SK-N-SH (cell line): ENCODE data around the gene KLF13. TPM values are rescaled to one million over a fixed set of nuclear protein-coding genes. Genes with fewer than 3 reads are reported as not detected.
A peak's percentile ranks its signal among the peaks of the same experiment; 100 is the strongest.

Source experiments
- CTCF ChIA-PET: fragments of 300-600, 350-600 bp; formaldehyde crosslinking; extraction: SDS; loops from one replicate; lab custom pipeline; 2021; lab: Yijun Ruan, JAX
- POLR2A ChIA-PET: fragments of 350-600 bp; sonication (Branson Sonifier 250); formaldehyde crosslinking; extraction: SDS; loops from one replicate; lab custom pipeline; 2020; ENCODE audit warnings: antibody characterized with exemption, inconsistent platforms; lab: Yijun Ruan, JAX
- DNase-seq: peaks from one replicate; pipeline ENCODE4 v3.0.0; 2012
- H2AFZ ChIP-seq: fragments of 200-600 bp; sonication (generic); 2 replicates; pipeline ENCODE4 v1.8.1; 2016; ENCODE audit warnings: antibody characterized with exemption, mild to moderate bottlenecking, low read depth
- H3F3A ChIP-seq: fragments of 200-600 bp; sonication (generic); replicated peaks from 2 replicates; pipeline ENCODE3; 2016; ENCODE audit warnings: antibody characterized with exemption, mild to moderate bottlenecking; ENCODE audit not compliant: insufficient read depth
- H3K27ac ChIP-seq, 2 experiments: fragments of 200-500 bp in 1 of 2; fragments of 200-600 bp in 1 of 2; sonication (Bioruptor generic) in 1 of 2; sonication (generic), shearing (Covaris generic) in 1 of 2; 2 replicates each; pipeline versions ENCODE4 v1.5.1 to v1.6.1; 2014 to 2016; ENCODE audit warnings: low read depth in 2 of 2, inconsistent platforms in 1 of 2, low read length in 1 of 2, mild to moderate bottlenecking in 1 of 2, mixed read lengths in 1 of 2
- H3K27me3 ChIP-seq: fragments of 200-600 bp; sonication (generic), shearing (Covaris generic); 2 replicates; pipeline ENCODE4 v1.6.1; 2016; ENCODE audit warnings: mixed run types; ENCODE audit not compliant: insufficient read depth
- H3K36me3 ChIP-seq, 2 experiments: fragments of 200-500 bp in 1 of 2; fragments of 200-600 bp in 1 of 2; sonication (Bioruptor generic) in 1 of 2; sonication (generic) in 1 of 2; replicated peaks in 1 of 2; 2 replicates each; pipeline versions ENCODE3 to v1.5.1; 2014 to 2016; ENCODE audit warnings: low read length in 1 of 2, mild to moderate bottlenecking in 1 of 2; ENCODE audit not compliant: insufficient read depth in 2 of 2, control insufficient read depth in 1 of 2
- H3K4me1 ChIP-seq, 2 experiments: fragments of 200-500 bp in 1 of 2; fragments of 200-600 bp in 1 of 2; sonication (Bioruptor generic) in 1 of 2; sonication (generic), shearing (Covaris generic) in 1 of 2; 2 replicates each; pipeline versions ENCODE4 v1.5.1 to v1.6.1; 2014 to 2016; ENCODE audit warnings: low read depth in 1 of 2, low read length in 1 of 2, mixed run types in 1 of 2; ENCODE audit not compliant: insufficient read depth in 2 of 2, control insufficient read depth in 1 of 2
- H3K4me2 ChIP-seq: fragments of 200-600 bp; sonication (generic), shearing (Covaris generic); 2 replicates; pipeline ENCODE4 v1.6.1; 2017; ENCODE audit warnings: mixed run types
- H3K4me3 ChIP-seq, 2 experiments: fragments of 200-500 bp in 1 of 2; fragments of 200-600 bp in 1 of 2; sonication (Bioruptor generic) in 1 of 2; sonication (generic), shearing (Covaris generic) in 1 of 2; 2 replicates each; pipeline versions ENCODE4 v1.5.1 to v1.8.1; 2014 to 2016; ENCODE audit warnings: low read depth in 2 of 2, inconsistent platforms in 1 of 2, low read length in 1 of 2, mild to moderate bottlenecking in 1 of 2, mixed read lengths in 1 of 2, moderate library complexity in 1 of 2
- H3K79me2 ChIP-seq: fragments of 200-600 bp; sonication (generic); 2 replicates; pipeline ENCODE4 v1.8.1; 2017; ENCODE audit warnings: mild to moderate bottlenecking; ENCODE audit not compliant: insufficient read depth
- H3K9ac ChIP-seq: fragments of 200-600 bp; sonication (generic); 2 replicates; pipeline ENCODE4 v1.6.1; 2017; ENCODE audit warnings: mixed run types
- H3K9me2 ChIP-seq: fragments of 200-600 bp; sonication (generic); 2 replicates; pipeline ENCODE4 v1.6.1; 2017; ENCODE audit warnings: mixed run types
- H3K9me3 ChIP-seq: fragments of 200-600 bp; sonication (generic); 2 replicates; pipeline ENCODE4 v1.6.1; 2017; ENCODE audit warnings: mixed run types, mild to moderate bottlenecking, moderate library complexity
- H4K20me1 ChIP-seq: fragments of 200-600 bp; sonication (generic); 2 replicates; pipeline ENCODE4 v1.6.1; 2017; ENCODE audit warnings: mild to moderate bottlenecking, mixed run types; ENCODE audit not compliant: insufficient read depth
- ELF1 ChIP-seq: IDR thresholded peaks from 2 replicates; pipeline ENCODE4 v1.4.0; 2012
- EP300 ChIP-seq, 2 experiments: IDR thresholded peaks; 2 replicates each; pipeline versions ENCODE4 v1.4.0 to v1.6.1; 2012; ENCODE audit warnings: borderline replicate concordance in 1 of 2, low read depth in 1 of 2, low read length in 1 of 2
- EZH2phosphoT487 ChIP-seq: fragments of 200-600 bp; sonication (generic); IDR thresholded peaks from 2 replicates; pipeline ENCODE4 v1.6.1; 2017; ENCODE audit warnings: low read depth, mixed run types, mild to moderate bottlenecking, antibody characterized with exemption, moderate library complexity, borderline replicate concordance
- GATA2 ChIP-seq: sonication (generic); formaldehyde crosslinking; IDR thresholded peaks from 2 replicates; pipeline ENCODE4 v1.5.0; 2020; ENCODE audit warnings: mild to moderate bottlenecking, missing genetic modification reagents
- JUND ChIP-seq: IDR thresholded peaks from 2 replicates; pipeline ENCODE4 v1.4.0; 2012
- MEF2A ChIP-seq: IDR thresholded peaks from 2 replicates; pipeline ENCODE4 v1.4.0; 2012; ENCODE audit warnings: low read depth, borderline replicate concordance
- NRF1 ChIP-seq: IDR thresholded peaks from 2 replicates; pipeline ENCODE4 v1.6.1; 2012; ENCODE audit warnings: low read depth, mild to moderate bottlenecking, low read length
- POLR2AphosphoS5 ChIP-seq: IDR thresholded peaks from 2 replicates; pipeline ENCODE4 v1.6.1; 2012; ENCODE audit warnings: low read depth, low read length
- RCOR1 ChIP-seq: fragments of 150-350 bp; IDR thresholded peaks from 2 replicates; pipeline ENCODE4 v1.6.1; 2017; ENCODE audit warnings: antibody characterized with exemption, low read length
- SIN3A ChIP-seq: IDR thresholded peaks from 2 replicates; pipeline ENCODE4 v1.6.1; 2012; ENCODE audit warnings: low read depth, mild to moderate bottlenecking, low read length, moderate library complexity, borderline replicate concordance
- SMC3 ChIP-seq: IDR thresholded peaks from 2 replicates; pipeline ENCODE4 v1.6.1; 2012; ENCODE audit warnings: low read depth, low read length, improper control_type of control experiment
- TEAD4 ChIP-seq: IDR thresholded peaks from 2 replicates; pipeline ENCODE4 v1.4.0; 2012; ENCODE audit warnings: mild to moderate bottlenecking, borderline replicate concordance; ENCODE audit not compliant: insufficient read depth
- WGBS: methylation state at CpG from one replicate; pipeline ENCODE4 v1.1.6; 2017; ENCODE audit warnings: low lambda C conversion rate; 5-methylcytosine and 5-hydroxymethylcytosine counted together
- polyA plus RNA-seq, 3 experiments: library from polyadenylated mRNA; depleted of rRNA; stranded (reverse); fragments of >200 nt; gene quantifications; 2 replicates each; pipeline ENCODE4 v1.2.3, GENCODE V29; 2012
- TF ChIP-seq, protein P1 (sequence below): IDR thresholded peaks from 2 replicates; pipeline ENCODE4 v1.6.1; 2012; ENCODE audit warnings: mild to moderate bottlenecking, low read depth, low read length, moderate library complexity
- TF ChIP-seq, protein P2 (sequence below): IDR thresholded peaks from 2 replicates; pipeline ENCODE4; 2012
- TF ChIP-seq, protein P3 (sequence below): IDR thresholded peaks from 2 replicates; pipeline ENCODE4 v1.4.0; 2012; ENCODE audit warnings: low read depth, borderline replicate concordance
- TF ChIP-seq, protein P4 (sequence below): fragments of 200-600 bp; sonication (generic); IDR thresholded peaks from 2 replicates; pipeline ENCODE4 v1.6.1; 2017; ENCODE audit warnings: antibody characterized with exemption, mild to moderate bottlenecking, moderate library complexity

KLF13 gene
- polyA plus RNA-seq, 1 of the 3 experiments (the other 2 are of a cell fraction), result 7.1 TPM

GRCh38 chr15:31337352-31338031, 10.9 kb downstream of the KLF13 start:
- H3K9me3 ChIP-seq, result no peaks in the 10 kb centered on the region
- TF ChIP-seq EZH2phosphoT487, result no peak
- TF ChIP-seq, protein P1, sequence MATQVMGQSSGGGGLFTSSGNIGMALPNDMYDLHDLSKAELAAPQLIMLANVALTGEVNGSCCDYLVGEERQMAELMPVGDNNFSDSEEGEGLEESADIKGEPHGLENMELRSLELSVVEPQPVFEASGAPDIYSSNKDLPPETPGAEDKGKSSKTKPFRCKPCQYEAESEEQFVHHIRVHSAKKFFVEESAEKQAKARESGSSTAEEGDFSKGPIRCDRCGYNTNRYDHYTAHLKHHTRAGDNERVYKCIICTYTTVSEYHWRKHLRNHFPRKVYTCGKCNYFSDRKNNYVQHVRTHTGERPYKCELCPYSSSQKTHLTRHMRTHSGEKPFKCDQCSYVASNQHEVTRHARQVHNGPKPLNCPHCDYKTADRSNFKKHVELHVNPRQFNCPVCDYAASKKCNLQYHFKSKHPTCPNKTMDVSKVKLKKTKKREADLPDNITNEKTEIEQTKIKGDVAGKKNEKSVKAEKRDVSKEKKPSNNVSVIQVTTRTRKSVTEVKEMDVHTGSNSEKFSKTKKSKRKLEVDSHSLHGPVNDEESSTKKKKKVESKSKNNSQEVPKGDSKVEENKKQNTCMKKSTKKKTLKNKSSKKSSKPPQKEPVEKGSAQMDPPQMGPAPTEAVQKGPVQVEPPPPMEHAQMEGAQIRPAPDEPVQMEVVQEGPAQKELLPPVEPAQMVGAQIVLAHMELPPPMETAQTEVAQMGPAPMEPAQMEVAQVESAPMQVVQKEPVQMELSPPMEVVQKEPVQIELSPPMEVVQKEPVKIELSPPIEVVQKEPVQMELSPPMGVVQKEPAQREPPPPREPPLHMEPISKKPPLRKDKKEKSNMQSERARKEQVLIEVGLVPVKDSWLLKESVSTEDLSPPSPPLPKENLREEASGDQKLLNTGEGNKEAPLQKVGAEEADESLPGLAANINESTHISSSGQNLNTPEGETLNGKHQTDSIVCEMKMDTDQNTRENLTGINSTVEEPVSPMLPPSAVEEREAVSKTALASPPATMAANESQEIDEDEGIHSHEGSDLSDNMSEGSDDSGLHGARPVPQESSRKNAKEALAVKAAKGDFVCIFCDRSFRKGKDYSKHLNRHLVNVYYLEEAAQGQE, result no peak
- no peak for TF ChIP-seq GATA2 (CRISPR knock-in tag)
- WGBS, result 93% methylated on average over 12 of the region's 12 CpGs
- no peak overlapping the region for H3K9ac ChIP-seq
- H3K4me2 ChIP-seq, result no peak overlapping the region
- peaks cover 96% of the 10 kb centered on the region for H4K20me1 ChIP-seq
- CTCF ChIA-PET, result no interaction called here
- H3K27me3 ChIP-seq, result no peaks in the 10 kb centered on the region
- no peaks in the 10 kb centered on the region for H3K9me2 ChIP-seq
- H3K4me1 ChIP-seq, result peaks cover 16 to 78% of the 10 kb centered on the region in 2 experiments; a peak in 3 of 4 replicates
- peak overlapping the region in 1 of 2 experiments; percentile 95; a peak in 2 of 4 replicates for H3K27ac ChIP-seq
- no peak overlapping the region for H2AFZ ChIP-seq
- POLR2A ChIA-PET, result no interaction called here
- DNase-seq, result no peak
- peaks cover 76% of the 10 kb centered on the region for H3K79me2 ChIP-seq
- peaks cover 6% of the 10 kb centered on the region for H3F3A ChIP-seq
- no peaks in the 10 kb centered on the region for H3K36me3 ChIP-seq
- no peak overlapping the region for H3K4me3 ChIP-seq

GRCh38 chr15:31338318-31338878, 11.8 kb downstream of the KLF13 start:
- Histone ChIP-seq H2AFZ (no peak overlapping the region), H4K20me1 (peaks cover 96% of the 10 kb centered on the region)
- TF ChIP-seq RCOR1 (no peak), EP300 (IDR thresholded peaks at IDR 0.05; ENCODE audit: borderline replicate concordance in 1 of 2, low read depth in 1 of 2, low read length in 1 of 2) (no peak), ELF1 (no peak), POLR2AphosphoS5 (no peak), SMC3 (no peak), MEF2A (no peak), SIN3A (no peak), TEAD4 (no peak), EZH2phosphoT487 (no peak), JUND (no peak), NRF1 (no peak)
- TF ChIP-seq, protein P2, sequence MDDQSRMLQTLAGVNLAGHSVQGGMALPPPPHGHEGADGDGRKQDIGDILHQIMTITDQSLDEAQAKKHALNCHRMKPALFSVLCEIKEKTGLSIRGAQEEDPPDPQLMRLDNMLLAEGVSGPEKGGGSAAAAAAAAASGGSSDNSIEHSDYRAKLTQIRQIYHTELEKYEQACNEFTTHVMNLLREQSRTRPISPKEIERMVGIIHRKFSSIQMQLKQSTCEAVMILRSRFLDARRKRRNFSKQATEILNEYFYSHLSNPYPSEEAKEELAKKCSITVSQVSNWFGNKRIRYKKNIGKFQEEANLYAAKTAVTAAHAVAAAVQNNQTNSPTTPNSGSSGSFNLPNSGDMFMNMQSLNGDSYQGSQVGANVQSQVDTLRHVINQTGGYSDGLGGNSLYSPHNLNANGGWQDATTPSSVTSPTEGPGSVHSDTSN, result no peak
- TF ChIP-seq, protein P3, sequence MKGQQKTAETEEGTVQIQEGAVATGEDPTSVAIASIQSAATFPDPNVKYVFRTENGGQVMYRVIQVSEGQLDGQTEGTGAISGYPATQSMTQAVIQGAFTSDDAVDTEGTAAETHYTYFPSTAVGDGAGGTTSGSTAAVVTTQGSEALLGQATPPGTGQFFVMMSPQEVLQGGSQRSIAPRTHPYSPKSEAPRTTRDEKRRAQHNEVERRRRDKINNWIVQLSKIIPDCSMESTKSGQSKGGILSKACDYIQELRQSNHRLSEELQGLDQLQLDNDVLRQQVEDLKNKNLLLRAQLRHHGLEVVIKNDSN, result no peak
- TF ChIP-seq, protein P4, sequence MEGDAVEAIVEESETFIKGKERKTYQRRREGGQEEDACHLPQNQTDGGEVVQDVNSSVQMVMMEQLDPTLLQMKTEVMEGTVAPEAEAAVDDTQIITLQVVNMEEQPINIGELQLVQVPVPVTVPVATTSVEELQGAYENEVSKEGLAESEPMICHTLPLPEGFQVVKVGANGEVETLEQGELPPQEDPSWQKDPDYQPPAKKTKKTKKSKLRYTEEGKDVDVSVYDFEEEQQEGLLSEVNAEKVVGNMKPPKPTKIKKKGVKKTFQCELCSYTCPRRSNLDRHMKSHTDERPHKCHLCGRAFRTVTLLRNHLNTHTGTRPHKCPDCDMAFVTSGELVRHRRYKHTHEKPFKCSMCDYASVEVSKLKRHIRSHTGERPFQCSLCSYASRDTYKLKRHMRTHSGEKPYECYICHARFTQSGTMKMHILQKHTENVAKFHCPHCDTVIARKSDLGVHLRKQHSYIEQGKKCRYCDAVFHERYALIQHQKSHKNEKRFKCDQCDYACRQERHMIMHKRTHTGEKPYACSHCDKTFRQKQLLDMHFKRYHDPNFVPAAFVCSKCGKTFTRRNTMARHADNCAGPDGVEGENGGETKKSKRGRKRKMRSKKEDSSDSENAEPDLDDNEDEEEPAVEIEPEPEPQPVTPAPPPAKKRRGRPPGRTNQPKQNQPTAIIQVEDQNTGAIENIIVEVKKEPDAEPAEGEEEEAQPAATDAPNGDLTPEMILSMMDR, result no peak
- TF ChIP-seq, all 33 proteins: peak for 0
- H3K4me3 ChIP-seq, result no peak overlapping the region
- H3K27ac ChIP-seq, result peak overlapping the region in 1 of 2 experiments; percentile 95; a peak in 3 of 4 replicates
- peaks cover 16 to 78% of the 10 kb centered on the region in 2 experiments; a peak in 3 of 4 replicates for H3K4me1 ChIP-seq
- H3K9ac ChIP-seq, result peak overlapping the region; percentile 44
- no peak for DNase-seq
- CTCF ChIA-PET, result interaction anchor here (1.2 kb wide), 1 partner anchor 150 kb away, joined by 6 read pairs; no protein-coding TSS in a partner anchor
- H3K9me2 ChIP-seq, result no peaks in the 10 kb centered on the region
- peaks cover 80% of the 10 kb centered on the region for H3K79me2 ChIP-seq
- H3K27me3 ChIP-seq, result no peaks in the 10 kb centered on the region
- peak overlapping the region; percentile 75 for H3K4me2 ChIP-seq
- H3F3A ChIP-seq, result peaks cover 6% of the 10 kb centered on the region
- POLR2A ChIA-PET, result no interaction called here
- no peaks in the 10 kb centered on the region for H3K36me3 ChIP-seq
- WGBS, result 84% methylated on average over 8 of the region's 9 CpGs
- H3K9me3 ChIP-seq, result no peaks in the 10 kb centered on the region
